ENCODE data around the gene RGPD6.
"Not testable (repeated sequence)": the region's sequence is repeated elsewhere in the genome, so short reads cannot be mapped to it uniquely, and the experiment has no call there.

RGPD6 gene

DNA sequence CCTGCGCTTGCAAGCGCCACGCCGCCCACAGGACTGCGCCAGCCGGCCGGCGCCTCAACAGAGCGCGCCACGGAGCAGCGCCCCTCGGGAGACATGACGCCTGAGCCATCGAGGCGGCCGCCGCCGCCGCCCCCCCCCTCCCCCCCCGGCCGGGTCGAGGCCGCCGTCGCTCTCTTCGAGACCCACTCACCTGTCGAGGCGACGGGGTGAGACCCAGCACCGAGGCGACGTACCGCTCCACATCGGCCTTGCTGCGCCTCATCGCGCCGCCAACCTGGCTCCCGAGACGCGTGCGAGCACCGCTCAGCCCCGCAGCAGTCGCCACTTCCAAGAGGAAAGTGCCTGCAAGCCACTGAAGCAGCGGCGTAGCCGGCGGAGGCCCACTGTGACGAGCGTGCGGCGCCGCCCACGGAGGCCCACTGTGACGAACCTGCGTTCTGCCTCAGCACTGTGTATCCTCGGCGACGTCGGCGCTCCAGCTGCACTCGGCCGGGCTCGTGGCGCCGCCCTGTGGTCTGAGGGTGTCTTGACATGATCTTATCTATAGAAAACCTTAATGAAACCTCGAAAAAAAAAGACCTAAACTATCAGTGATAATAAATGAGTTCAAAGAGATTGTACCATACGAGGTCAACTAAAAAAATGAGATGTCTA lies at the start of gene RGPD6:
Gene RGPD6 (minus strand): TSS at position 460 of the 654 bp plus-strand sequence. CDS start 198 bp downstream, at position 262.
- in situ Hi-C loops (cut with HindIII; ENCODE audit: low pct_unique_long_range_greater_than_20kb, low sequenced_read_pairs); DNase-seq (ENCODE audit: low read depth in 1 of 2, low spot score in 1 of 2): not testable (repeated sequence)

GRCh38 chr2:110619326-110619939 lies 42.4 kb upstream of the RGPD6 start:
- DNase-seq (ENCODE audit: low read depth in 1 of 2, low spot score in 1 of 2); in situ Hi-C loops (cut with HindIII; ENCODE audit: low pct_unique_long_range_greater_than_20kb, low sequenced_read_pairs): not testable (repeated sequence)

- in situ Hi-C loops (cut with HindIII; ENCODE audit: low pct_unique_long_range_greater_than_20kb, low sequenced_read_pairs); DNase-seq (ENCODE audit: low read depth in 1 of 2, low spot score in 1 of 2): not testable (repeated sequence)
Measured at GRCh38 chr2:110613927-110614326, 36.9 kb upstream of the RGPD6 start.

DNA sequence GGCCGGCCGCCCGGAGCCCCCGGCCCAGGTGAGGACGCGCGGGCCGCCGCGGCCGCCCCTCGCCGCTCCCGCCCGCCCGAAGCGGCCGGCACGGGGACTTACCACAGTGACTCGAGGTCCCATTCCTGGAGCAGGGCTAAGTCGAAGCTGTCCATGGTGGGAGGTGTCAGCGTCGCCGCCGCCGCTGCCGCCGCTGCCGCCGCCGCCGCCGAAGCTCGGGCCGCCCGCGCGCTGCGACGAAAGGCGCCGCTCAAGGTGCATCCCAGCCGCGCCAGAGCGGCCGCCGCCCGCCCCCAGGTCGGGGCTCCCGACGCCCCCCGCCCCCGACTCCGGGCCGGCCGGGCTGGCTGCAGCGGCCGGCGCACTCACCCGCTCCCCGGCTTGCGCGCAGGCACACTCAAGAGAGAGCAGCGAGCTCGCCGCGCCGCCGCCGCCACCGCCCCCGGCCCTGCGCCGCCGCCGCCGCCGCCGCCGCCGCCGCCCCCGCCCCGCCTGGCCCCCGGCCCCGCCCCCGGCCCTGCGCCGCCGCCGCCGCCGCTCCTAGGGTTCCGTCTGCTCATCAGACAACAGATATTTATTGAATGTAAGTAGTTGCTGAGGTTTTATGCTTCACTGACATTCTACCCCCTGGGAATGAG lies 33.7 kb upstream of the RGPD6 start:
- in situ Hi-C loops (cut with HindIII; ENCODE audit: low pct_unique_long_range_greater_than_20kb, low sequenced_read_pairs); DNase-seq (ENCODE audit: low read depth in 1 of 2, low spot score in 1 of 2): not testable (repeated sequence)

- DNase-seq (ENCODE audit: low read depth in 1 of 2, low spot score in 1 of 2); in situ Hi-C loops (cut with HindIII; ENCODE audit: low pct_unique_long_range_greater_than_20kb, low sequenced_read_pairs): not testable (repeated sequence)
Measured at GRCh38 chr2:110609843-110610612, 33.0 kb upstream of the RGPD6 start.

- in situ Hi-C loops (cut with HindIII; ENCODE audit: low pct_unique_long_range_greater_than_20kb, low sequenced_read_pairs); DNase-seq (ENCODE audit: low read depth in 1 of 2, low spot score in 1 of 2): not testable (repeated sequence)
Measured at GRCh38 chr2:110608788-110609502, 31.9 kb upstream of the RGPD6 start.

GRCh38 chr2:110605057-110605456 lies 28.0 kb upstream of the RGPD6 start:
- in situ Hi-C loops (cut with HindIII; ENCODE audit: low pct_unique_long_range_greater_than_20kb, low sequenced_read_pairs); DNase-seq (ENCODE audit: low read depth in 1 of 2, low spot score in 1 of 2): not testable (repeated sequence)

- in situ Hi-C loops (cut with HindIII; ENCODE audit: low pct_unique_long_range_greater_than_20kb, low sequenced_read_pairs); DNase-seq (ENCODE audit: low read depth in 1 of 2, low spot score in 1 of 2): not testable (repeated sequence)
Measured at GRCh38 chr2:110603917-110604591, 27.0 kb upstream of the RGPD6 start.

DNA sequence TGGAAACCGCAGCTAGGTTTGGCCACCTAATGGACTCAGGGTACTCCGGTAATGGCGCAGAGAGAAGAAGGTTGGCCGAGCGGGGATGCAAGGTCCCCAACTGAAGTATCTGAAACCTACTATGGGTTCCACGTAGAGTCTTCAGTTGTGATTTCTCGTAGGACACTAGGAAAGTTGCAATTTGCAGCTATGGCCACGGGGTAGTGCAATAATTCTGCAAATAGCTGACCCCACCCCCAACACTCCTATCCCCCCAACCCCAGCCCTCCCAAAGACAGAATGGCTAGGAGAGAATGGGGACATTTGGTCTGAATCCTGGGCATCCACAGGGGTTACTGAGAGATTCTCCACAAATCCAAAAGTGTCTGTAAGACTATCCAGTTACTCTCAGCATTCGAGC lies 25.1 kb upstream of the RGPD6 start:
- in situ Hi-C loops (cut with HindIII; ENCODE audit: low pct_unique_long_range_greater_than_20kb, low sequenced_read_pairs); DNase-seq (ENCODE audit: low read depth in 1 of 2, low spot score in 1 of 2): not testable (repeated sequence)

- DNase-seq (ENCODE audit: low read depth in 1 of 2, low spot score in 1 of 2); in situ Hi-C loops (cut with HindIII; ENCODE audit: low pct_unique_long_range_greater_than_20kb, low sequenced_read_pairs): not testable (repeated sequence)
Measured at GRCh38 chr2:110591973-110592372, 15.0 kb upstream of the RGPD6 start.

DNA sequence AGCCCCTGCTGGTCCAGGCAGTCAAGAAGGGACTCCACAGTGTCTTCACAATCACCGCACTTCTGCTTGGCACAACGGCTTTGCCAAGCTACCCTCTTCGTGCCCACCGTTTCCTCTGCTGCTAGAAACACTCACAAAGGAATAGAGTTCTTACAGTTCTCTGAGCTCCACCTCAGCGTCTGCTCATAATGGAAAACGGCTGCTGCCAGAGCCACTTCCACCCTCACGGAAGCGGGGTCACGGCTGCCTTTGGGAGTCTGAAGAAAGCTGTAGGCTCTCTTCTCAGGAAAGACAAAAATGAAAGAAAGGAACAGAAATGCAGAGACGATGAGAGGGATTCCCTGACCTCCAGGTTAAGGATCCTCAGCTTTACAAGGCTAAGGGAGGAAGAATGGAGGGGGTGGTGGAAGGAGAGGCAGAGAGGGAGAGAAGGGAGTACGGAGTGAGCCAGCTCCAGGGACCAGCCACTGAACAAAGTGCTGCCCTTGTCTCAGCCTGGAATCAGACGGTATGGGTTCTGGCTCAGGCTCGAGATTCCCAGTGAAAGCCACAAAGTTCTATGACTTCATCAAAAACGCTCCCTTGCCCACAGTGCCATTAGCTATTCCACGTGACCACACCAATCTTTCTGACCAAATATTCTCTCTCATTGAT lies 12.8 kb upstream of the RGPD6 start:
- in situ Hi-C loops (cut with HindIII; ENCODE audit: low pct_unique_long_range_greater_than_20kb, low sequenced_read_pairs); DNase-seq (ENCODE audit: low read depth in 1 of 2, low spot score in 1 of 2): not testable (repeated sequence)

GRCh38 chr2:110588520-110588919 lies 11.5 kb upstream of the RGPD6 start:
- in situ Hi-C loops (cut with HindIII; ENCODE audit: low pct_unique_long_range_greater_than_20kb, low sequenced_read_pairs); DNase-seq (ENCODE audit: low read depth in 1 of 2, low spot score in 1 of 2): not testable (repeated sequence)

DNA sequence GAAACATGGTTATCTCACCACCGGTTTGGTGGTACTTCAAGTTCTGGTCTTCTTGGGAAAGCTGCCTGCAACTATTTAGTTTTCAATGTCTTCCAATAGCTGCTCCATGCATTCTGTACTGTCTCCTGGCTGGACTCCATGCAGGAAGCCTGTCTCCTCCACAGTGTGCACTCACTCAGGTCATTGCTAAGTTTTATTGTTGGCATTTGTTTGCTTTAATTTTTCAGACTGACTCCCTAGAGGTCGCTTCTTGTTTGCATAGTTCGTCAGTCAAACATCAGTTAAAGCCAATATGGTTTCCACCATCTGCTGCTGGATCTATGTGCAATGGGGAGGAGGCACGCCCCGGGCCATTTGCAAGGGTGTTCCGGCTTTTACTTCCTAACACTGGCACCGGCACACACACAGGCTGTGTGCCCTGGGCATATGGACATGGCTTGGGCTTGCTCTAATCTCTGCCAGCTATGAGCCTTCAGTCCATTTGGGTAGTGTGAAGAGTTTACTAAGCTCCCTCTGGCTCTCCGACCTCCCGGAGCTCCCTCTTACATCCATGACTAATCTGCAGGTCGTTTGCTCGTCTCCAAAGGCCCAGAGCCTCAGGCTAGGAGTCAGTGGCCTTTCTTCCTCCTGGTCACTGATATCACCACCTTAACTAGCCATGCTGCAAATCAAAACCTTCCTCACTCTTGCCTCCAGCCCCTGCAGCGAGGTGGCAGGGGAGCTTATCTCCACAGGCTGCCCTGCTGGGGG lies 2.4 kb upstream of the RGPD6 start:
- DNase-seq (ENCODE audit: low read depth in 1 of 2, low spot score in 1 of 2); in situ Hi-C loops (cut with HindIII; ENCODE audit: low pct_unique_long_range_greater_than_20kb, low sequenced_read_pairs): not testable (repeated sequence)

- DNase-seq (ENCODE audit: low read depth in 1 of 2, low spot score in 1 of 2); in situ Hi-C loops (cut with HindIII; ENCODE audit: low pct_unique_long_range_greater_than_20kb, low sequenced_read_pairs): not testable (repeated sequence)
Measured at GRCh38 chr2:110578429-110578828, 1.4 kb upstream of the RGPD6 start.

DNA sequence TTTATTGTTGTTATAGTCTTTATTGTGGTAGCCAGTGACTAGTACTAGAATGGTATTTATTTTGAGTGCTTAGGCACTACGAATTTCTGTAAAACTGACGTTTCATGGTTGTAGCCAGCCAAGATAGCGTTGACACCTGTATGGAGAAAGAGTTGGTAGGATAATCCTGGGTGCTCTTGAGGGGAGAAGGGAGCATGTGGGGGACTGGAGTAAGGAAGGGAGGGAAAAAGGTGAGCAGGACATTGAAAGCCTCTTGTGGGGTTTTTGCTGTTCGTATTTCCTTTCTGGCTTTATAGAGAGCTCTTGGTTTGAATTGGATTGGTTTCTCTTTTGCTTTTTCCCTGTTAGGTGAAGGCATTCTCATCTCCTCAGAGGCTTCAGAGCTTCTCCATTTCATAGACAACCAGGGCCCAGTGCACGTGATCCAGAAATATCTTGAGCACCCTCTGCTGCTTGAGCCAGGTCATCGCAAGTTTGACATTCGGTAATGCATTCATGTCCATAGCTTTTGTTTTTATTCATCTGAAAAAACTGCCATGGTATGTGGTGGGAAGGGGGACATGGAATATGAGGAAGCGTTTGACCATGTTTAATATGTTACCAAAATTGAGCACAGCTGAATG lies 77.2 kb downstream of the RGPD6 start:
- DNase-seq (ENCODE audit: low read depth in 1 of 2, low spot score in 1 of 2); in situ Hi-C loops (cut with HindIII; ENCODE audit: low pct_unique_long_range_greater_than_20kb, low sequenced_read_pairs): not testable (repeated sequence)

DNA sequence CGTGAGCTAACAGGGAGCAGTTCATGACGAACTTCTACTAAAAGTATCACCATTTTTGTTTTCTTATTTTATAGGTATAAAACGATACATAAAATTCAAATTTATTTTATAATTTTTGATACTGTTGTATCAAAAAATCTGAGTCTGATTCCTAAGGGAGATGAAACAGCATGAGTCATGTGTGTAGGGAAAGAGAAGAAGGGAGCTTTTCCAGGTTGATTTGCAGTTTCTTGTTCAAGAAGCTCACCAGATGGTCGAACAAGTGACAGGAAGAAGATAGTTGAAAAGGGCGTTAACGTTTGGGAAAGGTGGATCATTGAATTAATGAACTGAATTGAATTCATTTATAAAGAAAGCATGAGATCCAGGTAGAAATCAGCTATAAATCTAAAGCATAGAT lies 81.0 kb downstream of the RGPD6 start:
- in situ Hi-C loops (cut with HindIII; ENCODE audit: low pct_unique_long_range_greater_than_20kb, low sequenced_read_pairs), result not testable (repeated sequence)

More for the DNA sequence above, 81.0 kb downstream of the RGPD6 start:
- DNase-seq (ENCODE audit: low read depth in 1 of 2, low spot score in 1 of 2), result not testable (repeated sequence)
